GM12891 (cell line): ENCODE data around the gene ATXN10.

Experiments
- POLR2A ChIP-seq: IDR thresholded peaks from 2 replicates; pipeline ENCODE4 v1.6.1; 2011; ENCODE audit warnings: low read depth, low read length, control low read depth
- POLR2AphosphoS5 ChIP-seq: IDR thresholded peaks from 2 replicates; pipeline ENCODE4 v1.6.1; 2011; ENCODE audit warnings: low read depth, low read length, control low read depth

GRCh38 chr22:45802054-45802453 lies 130.4 kb downstream of the ATXN10 start:
- TF ChIP-seq POLR2A (no peak), POLR2AphosphoS5 (no peak)
